Measurements from ENCODE around the gene IL25. TPM values are rescaled to one million over a fixed set of nuclear protein-coding genes. Genes with fewer than 3 reads are reported as not detected.

IL25 gene
- total and polyA plus RNA-seq, 2 of the 13 experiments (the other 11 are each of a cell fraction or from before 2014, with no cell fraction given), result not detected

- TF ChIP-seq KIAA2018 (CRISPR knock-in tag; IDR thresholded peaks at IDR 0.05; ENCODE audit: borderline replicate concordance), result no peak
- no peak for TF ChIP-seq ZSCAN31 (CRISPR knock-in tag; IDR thresholded peaks at IDR 0.05; ENCODE audit: low read depth)
- peak; percentile 24; the same call in 1 of the 2 replicates for TF ChIP-seq SNAI1 (CRISPR knock-in tag; IDR thresholded peaks at IDR 0.05; ENCODE audit: borderline replicate concordance)
- TF ChIP-seq ZBTB7B (CRISPR knock-in tag; IDR thresholded peaks at IDR 0.05), result no peak
- peak; percentile 29; the same call in 1 of the 2 replicates for TF ChIP-seq ZBTB4 (CRISPR knock-in tag; IDR thresholded peaks at IDR 0.05; ENCODE audit: borderline replicate concordance)
- TF ChIP-seq NFE2L2 (IDR thresholded peaks at IDR 0.05; ENCODE audit: low read length), result no peak
- TF ChIP-seq ZNF614 (CRISPR knock-in tag; IDR thresholded peaks at IDR 0.05; ENCODE audit: borderline replicate concordance), result peak; percentile 7; the same call in 1 of the 2 replicates
- no peak for TF ChIP-seq ZBTB21 (CRISPR knock-in tag; IDR thresholded peaks at IDR 0.05)
- no peak for TF ChIP-seq ZUFSP (CRISPR knock-in tag; IDR thresholded peaks at IDR 0.05; ENCODE audit: borderline replicate concordance)
- no peak for TF ChIP-seq HES4 (CRISPR knock-in tag; IDR thresholded peaks at IDR 0.05; ENCODE audit: borderline replicate concordance)
- no peak for TF ChIP-seq KLF15 (CRISPR knock-in tag; IDR thresholded peaks at IDR 0.05; ENCODE audit: borderline replicate concordance)
- TF ChIP-seq PHF5A (CRISPR knock-in tag; IDR thresholded peaks at IDR 0.05; ENCODE audit: low read depth, unreplicated experiment), result peak; percentile 42
- TF ChIP-seq PRPF4 (IDR thresholded peaks at IDR 0.05; ENCODE audit: low read depth, low read length, poor library complexity, severe bottlenecking), result no peak
These were observed 45.9 kb upstream of the IL25 start (continued) for GRCh38 chr14:23326491-23327332.

Data from HepG2 (cell line).